SW480 (cell line): ENCODE results near the gene NPHP4.

Experiments
- DNase-seq: peaks from one replicate; pipeline ENCODE4 v3.0.0-alpha.2; 2016; ENCODE audit warnings: low spot score

Gene NPHP4

GRCh38 chr1:5971471-5972197 is 20.6 kb downstream of the NPHP4 start:
- no peak for DNase-seq

GRCh38 chr1:5970610-5971273 is 21.5 kb downstream of the NPHP4 start:
- DNase-seq = no peak

GRCh38 chr1:5969168-5969567 is 23.1 kb downstream of the NPHP4 start:
- DNase-seq = no peak

- DNase-seq = no peak
Measured at GRCh38 chr1:5968161-5968736, 24.0 kb downstream of the NPHP4 start.

- no peak for DNase-seq
Measured at GRCh38 chr1:5967351-5968160, 24.7 kb downstream of the NPHP4 start.

- DNase-seq = no peak
Measured at GRCh38 chr1:5966543-5967205, 25.6 kb downstream of the NPHP4 start.

GRCh38 chr1:5965586-5966131 is 26.6 kb downstream of the NPHP4 start:
- no peak for DNase-seq

GRCh38 chr1:5962265-5963105 is 29.7 kb downstream of the NPHP4 start:
- no peak for DNase-seq

- no peak for DNase-seq
Measured at GRCh38 chr1:5961601-5962000, 30.6 kb downstream of the NPHP4 start.

- no peak for DNase-seq
Measured at GRCh38 chr1:5960336-5960735, 31.9 kb downstream of the NPHP4 start.

GRCh38 chr1:5959667-5960230 is 32.5 kb downstream of the NPHP4 start:
- no peak for DNase-seq

GRCh38 chr1:5959087-5959486 is 33.1 kb downstream of the NPHP4 start:
- DNase-seq = no peak

- no peak for DNase-seq
Measured at GRCh38 chr1:5956022-5956830, 36.0 kb downstream of the NPHP4 start.

GRCh38 chr1:5955479-5955977 is 36.7 kb downstream of the NPHP4 start:
- DNase-seq = peak; percentile 59

- DNase-seq = no peak
Measured at GRCh38 chr1:5954964-5955363, 37.3 kb downstream of the NPHP4 start.

- DNase-seq = no peak
Measured at GRCh38 chr1:5953386-5953785, 38.8 kb downstream of the NPHP4 start.

GRCh38 chr1:5951846-5952410 is 40.3 kb downstream of the NPHP4 start:
- no peak for DNase-seq

- no peak for DNase-seq
Measured at GRCh38 chr1:5950994-5951785, 41.0 kb downstream of the NPHP4 start.
